GM19043 (cell line): Measurements from ENCODE around the gene HNRNPH1.

Experiments used
- ATAC-seq: cut with Tn5 transposase; IDR thresholded peaks from one replicate; pipeline ENCODE4 v1.9.1; 2021; ENCODE audit warnings: low read depth; ENCODE audit not compliant: unreplicated experiment

Gene HNRNPH1

GRCh38 chr5:179623906-179624741, 653 bp upstream of the HNRNPH1 start:
- peak; percentile 3 for ATAC-seq

- no peak for ATAC-seq
Measured at GRCh38 chr5:179621551-179622214, 1.8 kb downstream of the HNRNPH1 start.

- ATAC-seq, result no peak
Measured at GRCh38 chr5:179620703-179621350, 2.6 kb downstream of the HNRNPH1 start.

- ATAC-seq, result no peak
Measured at GRCh38 chr5:179620293-179620692, 3.2 kb downstream of the HNRNPH1 start.

GRCh38 chr5:179619776-179620175, 3.7 kb downstream of the HNRNPH1 start:
- no peak for ATAC-seq

GRCh38 chr5:179618923-179619554, 4.4 kb downstream of the HNRNPH1 start:
- ATAC-seq, result no peak

- ATAC-seq, result no peak
Measured at GRCh38 chr5:179617930-179618329, 5.5 kb downstream of the HNRNPH1 start.

GRCh38 chr5:179616002-179616594, 7.4 kb downstream of the HNRNPH1 start:
- no peak for ATAC-seq

GRCh38 chr5:179615203-179615602, 8.3 kb downstream of the HNRNPH1 start:
- no peak for ATAC-seq

- ATAC-seq, result no peak
Measured at GRCh38 chr5:179614745-179615144, 8.7 kb downstream of the HNRNPH1 start.

- no peak for ATAC-seq
Measured at GRCh38 chr5:179613460-179614071, 9.9 kb downstream of the HNRNPH1 start.

- ATAC-seq, result no peak
Measured at GRCh38 chr5:179612577-179613459, 10.7 kb downstream of the HNRNPH1 start.

- no peak for ATAC-seq
Measured at GRCh38 chr5:179610903-179611265, 12.6 kb downstream of the HNRNPH1 start.

GRCh38 chr5:179610109-179610902, 13.2 kb downstream of the HNRNPH1 start:
- no peak for ATAC-seq

GRCh38 chr5:179609834-179610108, 13.7 kb downstream of the HNRNPH1 start:
- ATAC-seq, result no peak

- ATAC-seq, result no peak
Measured at GRCh38 chr5:179608131-179608581, 15.3 kb downstream of the HNRNPH1 start.

- ATAC-seq, result no peak
Measured at GRCh38 chr5:179607160-179607931, 16.1 kb downstream of the HNRNPH1 start.

GRCh38 chr5:179606910-179607159, 16.6 kb downstream of the HNRNPH1 start:
- ATAC-seq, result no peak
